ENCODE results near the gene PPIP5K1.
A peak's percentile ranks its signal among the peaks of the same experiment; 100 is the strongest.
"Not testable (repeated sequence)": the region's sequence is repeated elsewhere in the genome, so short reads cannot be mapped to it uniquely, and the experiment has no call there.

The PPIP5K1 gene

GRCh38 chr15:43544266-43544665 is 45.7 kb downstream of the PPIP5K1 start:
- no peak for DNase-seq

GRCh38 chr15:43541785-43542184 is 48.2 kb downstream of the PPIP5K1 start:
- no peak for DNase-seq

GRCh38 chr15:43538091-43538490 is 51.9 kb downstream of the PPIP5K1 start:
- DNase-seq: no peak

GRCh38 chr15:43534897-43535296 is 55.1 kb downstream of the PPIP5K1 start:
- no peak for DNase-seq

- DNase-seq: not testable (repeated sequence)
These were observed 57.2 kb downstream of the PPIP5K1 start for GRCh38 chr15:43532826-43533225.

GRCh38 chr15:43531018-43531670 is 58.9 kb downstream of the PPIP5K1 start:
- peak; percentile 10 for DNase-seq

GRCh38 chr15:43529587-43530345 is 60.2 kb downstream of the PPIP5K1 start:
- DNase-seq: no peak

GRCh38 chr15:43529141-43529540 is 60.9 kb downstream of the PPIP5K1 start:
- no peak for DNase-seq

GRCh38 chr15:43528542-43529007 is 61.4 kb downstream of the PPIP5K1 start:
- no peak for DNase-seq

GRCh38 chr15:43527802-43528541 is 62.0 kb downstream of the PPIP5K1 start:
- DNase-seq: no peak

GRCh38 chr15:43527016-43527801 is 62.8 kb downstream of the PPIP5K1 start:
- DNase-seq: no peak

GRCh38 chr15:43526261-43526930 is 63.6 kb downstream of the PPIP5K1 start:
- DNase-seq: no peak

GRCh38 chr15:43525131-43525530 is 64.9 kb downstream of the PPIP5K1 start:
- no peak for DNase-seq

- no peak for DNase-seq
These were observed 65.7 kb downstream of the PPIP5K1 start for GRCh38 chr15:43524254-43524845.

- DNase-seq: no peak
These were observed 66.4 kb downstream of the PPIP5K1 start for GRCh38 chr15:43523646-43524045.

GRCh38 chr15:43522247-43522646 is 67.8 kb downstream of the PPIP5K1 start:
- no peak for DNase-seq

GRCh38 chr15:43521419-43521818 is 68.6 kb downstream of the PPIP5K1 start:
- DNase-seq: no peak

- no peak for DNase-seq
These were observed 69.9 kb downstream of the PPIP5K1 start for GRCh38 chr15:43520138-43520537.

- DNase-seq: peak; percentile 63
These were observed 70.8 kb downstream of the PPIP5K1 start for GRCh38 chr15:43519196-43519595.

GRCh38 chr15:43518197-43518761 is 71.7 kb downstream of the PPIP5K1 start:
- DNase-seq: peak; percentile 85
